ENCODE data around the gene CRYM. TPM values are rescaled to one million over a fixed set of nuclear protein-coding genes. Genes with fewer than 3 reads are reported as not detected.
"Not testable (repeated sequence)": the region's sequence is repeated elsewhere in the genome, so short reads cannot be mapped to it uniquely, and the experiment has no call there.

The CRYM gene
- total RNA-seq, 1 donor from 2014 or later: 7.2 TPM

GRCh38 chr16:21281698-21282389 lies 3.8 kb upstream of the CRYM start:
- DNase-seq (ENCODE audit: low spot score): no peak
- no peak for ATAC-seq

- DNase-seq (ENCODE audit: low spot score): no peak
- no peak for ATAC-seq
Observed at GRCh38 chr16:21279501-21279900, 1.4 kb upstream of the CRYM start.

- DNase-seq (ENCODE audit: low spot score) (no peak), ATAC-seq (no peak)
Observed at GRCh38 chr16:21277045-21277926, 804 bp downstream of the CRYM start.

- ATAC-seq: no peak
- DNase-seq (ENCODE audit: low spot score): no peak
Observed at GRCh38 chr16:21276090-21276489, 2.0 kb downstream of the CRYM start.

GRCh38 chr16:21275529-21275928 lies 2.6 kb downstream of the CRYM start:
- ATAC-seq (no peak), DNase-seq (ENCODE audit: low spot score) (no peak)

- DNase-seq (ENCODE audit: low spot score) (no peak), ATAC-seq (no peak)
Observed at GRCh38 chr16:21274172-21274726, 3.8 kb downstream of the CRYM start.

- ATAC-seq; DNase-seq (ENCODE audit: low spot score): not testable (repeated sequence)
Observed at GRCh38 chr16:21272763-21273162, 5.3 kb downstream of the CRYM start.

GRCh38 chr16:21272253-21272652 lies 5.8 kb downstream of the CRYM start:
- DNase-seq (ENCODE audit: low spot score) (no peak), ATAC-seq (no peak)

GRCh38 chr16:21268236-21268635 lies 9.9 kb downstream of the CRYM start:
- DNase-seq (ENCODE audit: low spot score) (no peak), ATAC-seq (no peak)

- ATAC-seq (no peak), DNase-seq (ENCODE audit: low spot score) (no peak)
Observed at GRCh38 chr16:21267298-21267697, 10.8 kb downstream of the CRYM start.

- DNase-seq (ENCODE audit: low spot score) (peak; percentile 84), ATAC-seq (peak; percentile 67)
Observed at GRCh38 chr16:21265104-21265837, 12.8 kb downstream of the CRYM start.

- DNase-seq (ENCODE audit: low spot score) (no peak), ATAC-seq (no peak)
Observed at GRCh38 chr16:21264571-21265036, 13.5 kb downstream of the CRYM start.

- DNase-seq (ENCODE audit: low spot score) (no peak), ATAC-seq (peak; percentile 19)
Observed at GRCh38 chr16:21263640-21264570, 14.2 kb downstream of the CRYM start.

GRCh38 chr16:21262779-21263639 lies 15.1 kb downstream of the CRYM start:
- ATAC-seq (no peak), DNase-seq (ENCODE audit: low spot score) (no peak)

GRCh38 chr16:21260870-21261791 lies 17.0 kb downstream of the CRYM start:
- ATAC-seq: peak; percentile 78

GRCh38 chr16:21257284-21257683 lies 20.8 kb downstream of the CRYM start:
- DNase-seq (ENCODE audit: low spot score) (no peak), ATAC-seq (no peak)

More at GRCh38 chr16:21260870-21261791, 17.0 kb downstream of the CRYM start:
- DNase-seq (ENCODE audit: low spot score): peak; percentile 90

- no peak for DNase-seq (ENCODE audit: low spot score)
- ATAC-seq: no peak
Observed at GRCh38 chr16:21256636-21257035, 21.5 kb downstream of the CRYM start.

GRCh38 chr16:21253470-21253869 lies 24.6 kb downstream of the CRYM start:
- ATAC-seq: no peak
- no peak for DNase-seq (ENCODE audit: low spot score)

Measured in left lobe of liver (tissue), 2 donors.